HG02870 (cell line): ENCODE measurements around the gene ALPI.
"Not testable (repeated sequence)": the region's sequence is repeated elsewhere in the genome, so short reads cannot be mapped to it uniquely, and the experiment has no call there.

Experiments used
- ATAC-seq: cut with Tn5 transposase; IDR thresholded peaks from one replicate; pipeline ENCODE4 v1.9.1; 2021; ENCODE audit warnings: mild to moderate bottlenecking, moderate library complexity; ENCODE audit not compliant: unreplicated experiment

ALPI gene

GRCh38 chr2:232420463-232421188 is 35.3 kb upstream of the ALPI start:
- no peak for ATAC-seq

GRCh38 chr2:232421189-232421785 is 34.7 kb upstream of the ALPI start:
- no peak for ATAC-seq

- no peak for ATAC-seq
These were observed 33.9 kb upstream of the ALPI start for GRCh38 chr2:232422051-232422450.

GRCh38 chr2:232422996-232423395 is 33.0 kb upstream of the ALPI start:
- ATAC-seq: not testable (repeated sequence)

GRCh38 chr2:232423407-232423806 is 32.5 kb upstream of the ALPI start:
- ATAC-seq: not testable (repeated sequence)

- no peak for ATAC-seq
These were observed 24.0 kb upstream of the ALPI start for GRCh38 chr2:232431705-232432590.

GRCh38 chr2:232432598-232433184 is 23.3 kb upstream of the ALPI start:
- no peak for ATAC-seq

- ATAC-seq: not testable (repeated sequence)
These were observed 22.3 kb upstream of the ALPI start for GRCh38 chr2:232433622-232434021.

GRCh38 chr2:232434091-232434490 is 21.9 kb upstream of the ALPI start:
- ATAC-seq: no peak

GRCh38 chr2:232434563-232435374 is 21.2 kb upstream of the ALPI start:
- ATAC-seq: no peak

GRCh38 chr2:232435375-232435648 is 20.6 kb upstream of the ALPI start:
- ATAC-seq: no peak

GRCh38 chr2:232435805-232436204 is 20.1 kb upstream of the ALPI start:
- ATAC-seq: no peak

- ATAC-seq: no peak
These were observed 19.4 kb upstream of the ALPI start for GRCh38 chr2:232436381-232437194.

GRCh38 chr2:232437195-232437571 is 18.8 kb upstream of the ALPI start:
- ATAC-seq: no peak

GRCh38 chr2:232438091-232438490 is 17.9 kb upstream of the ALPI start:
- no peak for ATAC-seq

- ATAC-seq: no peak
These were observed 16.8 kb upstream of the ALPI start for GRCh38 chr2:232438951-232439757.

- ATAC-seq: no peak
These were observed 16.2 kb upstream of the ALPI start for GRCh38 chr2:232439758-232440135.

- ATAC-seq: peak; percentile 59
These were observed 15.5 kb upstream of the ALPI start for GRCh38 chr2:232440220-232441018.
